SK-N-SH (cell line): ENCODE measurements around the gene ADAMTS19. TPM values are rescaled to one million over a fixed set of nuclear protein-coding genes. Genes with fewer than 3 reads are reported as not detected.
A peak's percentile ranks its signal among the peaks of the same experiment; 100 is the strongest.

Source experiments
- CTCF ChIA-PET: fragments of 300-600, 350-600 bp; formaldehyde crosslinking; extraction: SDS; loops from one replicate; lab custom pipeline; 2021; lab: Yijun Ruan, JAX
- POLR2A ChIA-PET: fragments of 350-600 bp; sonication (Branson Sonifier 250); formaldehyde crosslinking; extraction: SDS; loops from one replicate; lab custom pipeline; 2020; ENCODE audit warnings: antibody characterized with exemption, inconsistent platforms; lab: Yijun Ruan, JAX
- DNase-seq: peaks from one replicate; pipeline ENCODE4 v3.0.0; 2012
- H2AFZ ChIP-seq: fragments of 200-600 bp; sonication (generic); 2 replicates; pipeline ENCODE4 v1.8.1; 2016; ENCODE audit warnings: antibody characterized with exemption, mild to moderate bottlenecking, low read depth
- H3F3A ChIP-seq: fragments of 200-600 bp; sonication (generic); replicated peaks from 2 replicates; pipeline ENCODE3; 2016; ENCODE audit warnings: antibody characterized with exemption, mild to moderate bottlenecking; ENCODE audit not compliant: insufficient read depth
- H3K27ac ChIP-seq, 2 experiments: fragments of 200-500 bp in 1 of 2; fragments of 200-600 bp in 1 of 2; sonication (Bioruptor generic) in 1 of 2; sonication (generic), shearing (Covaris generic) in 1 of 2; 2 replicates each; pipeline versions ENCODE4 v1.5.1 to v1.6.1; 2014 to 2016; ENCODE audit warnings: low read depth in 2 of 2, inconsistent platforms in 1 of 2, low read length in 1 of 2, mild to moderate bottlenecking in 1 of 2, mixed read lengths in 1 of 2
- H3K27me3 ChIP-seq: fragments of 200-600 bp; sonication (generic), shearing (Covaris generic); 2 replicates; pipeline ENCODE4 v1.6.1; 2016; ENCODE audit warnings: mixed run types; ENCODE audit not compliant: insufficient read depth
- H3K36me3 ChIP-seq, 2 experiments: fragments of 200-500 bp in 1 of 2; fragments of 200-600 bp in 1 of 2; sonication (Bioruptor generic) in 1 of 2; sonication (generic) in 1 of 2; replicated peaks in 1 of 2; 2 replicates each; pipeline versions ENCODE3 to v1.5.1; 2014 to 2016; ENCODE audit warnings: low read length in 1 of 2, mild to moderate bottlenecking in 1 of 2; ENCODE audit not compliant: insufficient read depth in 2 of 2, control insufficient read depth in 1 of 2
- H3K4me1 ChIP-seq, 2 experiments: fragments of 200-500 bp in 1 of 2; fragments of 200-600 bp in 1 of 2; sonication (Bioruptor generic) in 1 of 2; sonication (generic), shearing (Covaris generic) in 1 of 2; 2 replicates each; pipeline versions ENCODE4 v1.5.1 to v1.6.1; 2014 to 2016; ENCODE audit warnings: low read depth in 1 of 2, low read length in 1 of 2, mixed run types in 1 of 2; ENCODE audit not compliant: insufficient read depth in 2 of 2, control insufficient read depth in 1 of 2
- H3K4me2 ChIP-seq: fragments of 200-600 bp; sonication (generic), shearing (Covaris generic); 2 replicates; pipeline ENCODE4 v1.6.1; 2017; ENCODE audit warnings: mixed run types
- H3K4me3 ChIP-seq, 2 experiments: fragments of 200-500 bp in 1 of 2; fragments of 200-600 bp in 1 of 2; sonication (Bioruptor generic) in 1 of 2; sonication (generic), shearing (Covaris generic) in 1 of 2; 2 replicates each; pipeline versions ENCODE4 v1.5.1 to v1.8.1; 2014 to 2016; ENCODE audit warnings: low read depth in 2 of 2, inconsistent platforms in 1 of 2, low read length in 1 of 2, mild to moderate bottlenecking in 1 of 2, mixed read lengths in 1 of 2, moderate library complexity in 1 of 2
- H3K79me2 ChIP-seq: fragments of 200-600 bp; sonication (generic); 2 replicates; pipeline ENCODE4 v1.8.1; 2017; ENCODE audit warnings: mild to moderate bottlenecking; ENCODE audit not compliant: insufficient read depth
- H3K9ac ChIP-seq: fragments of 200-600 bp; sonication (generic); 2 replicates; pipeline ENCODE4 v1.6.1; 2017; ENCODE audit warnings: mixed run types
- H3K9me2 ChIP-seq: fragments of 200-600 bp; sonication (generic); 2 replicates; pipeline ENCODE4 v1.6.1; 2017; ENCODE audit warnings: mixed run types
- H3K9me3 ChIP-seq: fragments of 200-600 bp; sonication (generic); 2 replicates; pipeline ENCODE4 v1.6.1; 2017; ENCODE audit warnings: mixed run types, mild to moderate bottlenecking, moderate library complexity
- H4K20me1 ChIP-seq: fragments of 200-600 bp; sonication (generic); 2 replicates; pipeline ENCODE4 v1.6.1; 2017; ENCODE audit warnings: mild to moderate bottlenecking, mixed run types; ENCODE audit not compliant: insufficient read depth
- CHD2 ChIP-seq: fragments of 150-350 bp; IDR thresholded peaks from 2 replicates; pipeline ENCODE4 v1.6.1; 2018; ENCODE audit warnings: low read length; ENCODE audit not compliant: partially characterized antibody
- CTCF ChIP-seq: fragments of 200-600 bp; sonication (generic); IDR thresholded peaks from 2 replicates; pipeline ENCODE4 v1.6.1; 2017; ENCODE audit warnings: antibody characterized with exemption, mild to moderate bottlenecking, moderate library complexity
- ELF1 ChIP-seq: IDR thresholded peaks from 2 replicates; pipeline ENCODE4 v1.4.0; 2012
- EZH2phosphoT487 ChIP-seq: fragments of 200-600 bp; sonication (generic); IDR thresholded peaks from 2 replicates; pipeline ENCODE4 v1.6.1; 2017; ENCODE audit warnings: low read depth, mixed run types, mild to moderate bottlenecking, antibody characterized with exemption, moderate library complexity, borderline replicate concordance
- FOXM1 ChIP-seq: IDR thresholded peaks from 2 replicates; pipeline ENCODE4 v1.4.0; 2012; ENCODE audit warnings: low read depth, mild to moderate bottlenecking
- GABPA ChIP-seq: IDR thresholded peaks from 2 replicates; pipeline ENCODE4 v1.4.0; 2012; ENCODE audit warnings: low read depth, mild to moderate bottlenecking
- GATA2 ChIP-seq: sonication (generic); formaldehyde crosslinking; IDR thresholded peaks from 2 replicates; pipeline ENCODE4 v1.5.0; 2020; ENCODE audit warnings: mild to moderate bottlenecking, missing genetic modification reagents
- IRF3 ChIP-seq: fragments of 150-350 bp; IDR thresholded peaks from 2 replicates; pipeline ENCODE4 v1.6.1; 2016; ENCODE audit warnings: mild to moderate bottlenecking, low read depth, low read length
- MAX ChIP-seq: IDR thresholded peaks from 2 replicates; pipeline ENCODE4 v1.4.0; 2012; ENCODE audit warnings: low read depth
- MXI1 ChIP-seq: IDR thresholded peaks from 2 replicates; pipeline ENCODE4 v1.6.1; 2012; ENCODE audit warnings: mild to moderate bottlenecking, low read depth, low read length, improper control_type of control experiment
- NFIC ChIP-seq: IDR thresholded peaks from 2 replicates; pipeline ENCODE4 v1.4.0; 2012; ENCODE audit warnings: borderline replicate concordance
- NRF1 ChIP-seq: IDR thresholded peaks from 2 replicates; pipeline ENCODE4 v1.6.1; 2012; ENCODE audit warnings: low read depth, mild to moderate bottlenecking, low read length
- POLR2AphosphoS5 ChIP-seq: IDR thresholded peaks from 2 replicates; pipeline ENCODE4 v1.6.1; 2012; ENCODE audit warnings: low read depth, low read length
- RAD21 ChIP-seq: IDR thresholded peaks from 2 replicates; pipeline ENCODE4 v1.6.1; 2012; ENCODE audit warnings: mild to moderate bottlenecking, low read length
- RCOR1 ChIP-seq: fragments of 150-350 bp; IDR thresholded peaks from 2 replicates; pipeline ENCODE4 v1.6.1; 2017; ENCODE audit warnings: antibody characterized with exemption, low read length
- RFX5 ChIP-seq: IDR thresholded peaks from 2 replicates; pipeline ENCODE4 v1.6.1; 2012; ENCODE audit warnings: mild to moderate bottlenecking, improper control_type of control experiment, low read length
- SIN3A ChIP-seq: IDR thresholded peaks from 2 replicates; pipeline ENCODE4 v1.6.1; 2012; ENCODE audit warnings: low read depth, mild to moderate bottlenecking, low read length, moderate library complexity, borderline replicate concordance
- SMC3 ChIP-seq: IDR thresholded peaks from 2 replicates; pipeline ENCODE4 v1.6.1; 2012; ENCODE audit warnings: low read depth, low read length, improper control_type of control experiment
- YY1 ChIP-seq: IDR thresholded peaks from 2 replicates; pipeline ENCODE4 v1.4.0; 2012; ENCODE audit warnings: low read depth, mild to moderate bottlenecking
- ZBTB33 ChIP-seq: IDR thresholded peaks from 2 replicates; pipeline ENCODE4 v1.4.0; 2012; ENCODE audit warnings: low read depth, borderline replicate concordance
- WGBS: methylation state at CpG from one replicate; pipeline ENCODE4 v1.1.6; 2017; ENCODE audit warnings: low lambda C conversion rate; 5-methylcytosine and 5-hydroxymethylcytosine counted together
- polyA plus RNA-seq, 3 experiments: library from polyadenylated mRNA; depleted of rRNA; stranded (reverse); fragments of >200 nt; gene quantifications; 2 replicates each; pipeline ENCODE4 v1.2.3, GENCODE V29; 2012

Gene ADAMTS19
- polyA plus RNA-seq (2012; rRNA removed): 0.10 TPM in 1 of 2 replicates, not detected in the other
- polyA plus RNA-seq (2012; cell fraction: cytosol; rRNA removed): not detected in 2 replicates
- polyA plus RNA-seq (2012; cell fraction: nucleus; rRNA removed): not detected in 2 replicates

- whole genome bisulfite sequencing: 7% methylated on average over 37 of the region's 75 CpGs
- no peaks in the 10 kb centered on the region for H3K9me3 ChIP-seq
- H3K27me3 ChIP-seq: peaks cover 29% of the 10 kb centered on the region
- H3K4me2 ChIP-seq: peak within 1 kb of the TSS; percentile 63
- peak within 1 kb of the TSS; percentile 2 to 37; a peak in 3 of 4 replicates for H3K4me3 ChIP-seq
- POLR2A ChIA-PET: no interaction called here
- no peak within 1 kb of the TSS for H3K9ac ChIP-seq
- no peaks in the 10 kb centered on the region; a peak in 1 of 4 replicates for H3K4me1 ChIP-seq
- H3K79me2 ChIP-seq: no peaks in the 10 kb centered on the region
- no peak for TF ChIP-seq RAD21
- TF ChIP-seq MAX: no peak
- TF ChIP-seq YY1: no peak
- peak; percentile 57; the same call in 1 of the 2 replicates for TF ChIP-seq EZH2phosphoT487
- TF ChIP-seq RFX5: no peak
- H3K36me3 ChIP-seq: no peaks in the 10 kb centered on the region
- DNase-seq: peak; percentile 61
- no peaks in the 10 kb centered on the region for H3K9me2 ChIP-seq
- no peaks in the 10 kb centered on the region for H4K20me1 ChIP-seq
- CTCF ChIA-PET: no interaction called here
- no peak within 1 kb of the TSS for H3K27ac ChIP-seq
- 0 out of 2 replicates have a peak within 1 kb of the TSS, but pooled peaks have one; percentile 46 for H2AFZ ChIP-seq
- H3F3A ChIP-seq: no peaks in the 10 kb centered on the region
Measured at GRCh38 chr5:129459777-129460671, at the start of gene ADAMTS19. TSS of gene ADAMTS19 (plus strand) at chr5:129460298. CDS start at chr5:129460392, 94 bp downstream.

- H3K4me2 ChIP-seq: no peak overlapping the region
- TF ChIP-seq NRF1 (no peak), RCOR1 (no peak), RAD21 (no peak), CTCF (no peak), YY1 (no peak), EZH2phosphoT487 (no peak), SIN3A (no peak), SMC3 (no peak), ZBTB33 (no peak), MXI1 (no peak), GABPA (no peak), GATA2 (CRISPR knock-in tag) (no peak), POLR2AphosphoS5 (no peak), CHD2 (no peak), NFIC (no peak), IRF3 (no peak), FOXM1 (no peak), MAX (no peak), ELF1 (no peak)
- H2AFZ ChIP-seq: no peak overlapping the region
- H3K9ac ChIP-seq: no peak overlapping the region
- ChIA-PET POLR2A (no interaction called here), CTCF (interaction anchor here (0.5 to 0.7 kb wide), 2 partner anchors 16 to 30 kb away, joined by 3 read pairs; no protein-coding TSS in a partner anchor)
- no peak for DNase-seq
- H4K20me1 ChIP-seq: no peaks in the 10 kb centered on the region
- no peaks in the 10 kb centered on the region for H3K9me3 ChIP-seq
- no peaks in the 10 kb centered on the region for H3K27me3 ChIP-seq
- no peak overlapping the region for H3K27ac ChIP-seq
- H3K9me2 ChIP-seq: no peaks in the 10 kb centered on the region
- no peaks in the 10 kb centered on the region for H3K79me2 ChIP-seq
- no peaks in the 10 kb centered on the region for H3F3A ChIP-seq
- no peak overlapping the region for H3K4me3 ChIP-seq
- WGBS: 4% methylated on average over 5 of the region's 5 CpGs
- no peaks in the 10 kb centered on the region for H3K36me3 ChIP-seq
- H3K4me1 ChIP-seq: no peaks in the 10 kb centered on the region
Measured at GRCh38 chr5:129410488-129410887, 49.6 kb upstream of the ADAMTS19 start.
